HG02571 (cell line): ENCODE data around the gene ATP10A.

Experiments used
- ATAC-seq: cut with Tn5 transposase; IDR thresholded peaks from one replicate; pipeline ENCODE4 v1.9.1; 2021; ENCODE audit warnings: mild to moderate bottlenecking, moderate library complexity; ENCODE audit not compliant: unreplicated experiment

ATP10A gene

GRCh38 chr15:25727116-25727515 lies 136.0 kb downstream of the ATP10A start:
- no peak for ATAC-seq

GRCh38 chr15:25725758-25726157 lies 137.4 kb downstream of the ATP10A start:
- no peak for ATAC-seq

- no peak for ATAC-seq
Observed at GRCh38 chr15:25724899-25725298, 138.2 kb downstream of the ATP10A start.

GRCh38 chr15:25721605-25721955 lies 141.5 kb downstream of the ATP10A start:
- no peak for ATAC-seq

GRCh38 chr15:25719101-25719985 lies 143.8 kb downstream of the ATP10A start:
- ATAC-seq = no peak

GRCh38 chr15:25718597-25718996 lies 144.5 kb downstream of the ATP10A start:
- no peak for ATAC-seq

GRCh38 chr15:25718169-25718536 lies 145.0 kb downstream of the ATP10A start:
- ATAC-seq = no peak

- no peak for ATAC-seq
Observed at GRCh38 chr15:25717457-25718168, 145.5 kb downstream of the ATP10A start.

GRCh38 chr15:25717127-25717456 lies 146.0 kb downstream of the ATP10A start:
- ATAC-seq = no peak

GRCh38 chr15:25716414-25717126 lies 146.6 kb downstream of the ATP10A start:
- no peak for ATAC-seq

GRCh38 chr15:25715536-25716413 lies 147.4 kb downstream of the ATP10A start:
- no peak for ATAC-seq

- no peak for ATAC-seq
Observed at GRCh38 chr15:25714538-25714840, 148.6 kb downstream of the ATP10A start.

- no peak for ATAC-seq
Observed at GRCh38 chr15:25713736-25714537, 149.2 kb downstream of the ATP10A start.

GRCh38 chr15:25712961-25713355 lies 150.2 kb downstream of the ATP10A start:
- ATAC-seq = no peak

GRCh38 chr15:25712192-25712960 lies 150.8 kb downstream of the ATP10A start:
- no peak for ATAC-seq

- ATAC-seq = no peak
Observed at GRCh38 chr15:25711691-25712090, 151.4 kb downstream of the ATP10A start.

- ATAC-seq = no peak
Observed at GRCh38 chr15:25711164-25711563, 152.0 kb downstream of the ATP10A start.

GRCh38 chr15:25710184-25710583 lies 152.9 kb downstream of the ATP10A start:
- ATAC-seq = no peak

GRCh38 chr15:25709437-25710159 lies 153.5 kb downstream of the ATP10A start:
- no peak for ATAC-seq
